ENCODE results near the gene ADGRA1.

Gene ADGRA1

GRCh38 chr10:133056651-133057178, 31.0 kb upstream of the ADGRA1 start:
- no peak for DNase-seq

DNA sequence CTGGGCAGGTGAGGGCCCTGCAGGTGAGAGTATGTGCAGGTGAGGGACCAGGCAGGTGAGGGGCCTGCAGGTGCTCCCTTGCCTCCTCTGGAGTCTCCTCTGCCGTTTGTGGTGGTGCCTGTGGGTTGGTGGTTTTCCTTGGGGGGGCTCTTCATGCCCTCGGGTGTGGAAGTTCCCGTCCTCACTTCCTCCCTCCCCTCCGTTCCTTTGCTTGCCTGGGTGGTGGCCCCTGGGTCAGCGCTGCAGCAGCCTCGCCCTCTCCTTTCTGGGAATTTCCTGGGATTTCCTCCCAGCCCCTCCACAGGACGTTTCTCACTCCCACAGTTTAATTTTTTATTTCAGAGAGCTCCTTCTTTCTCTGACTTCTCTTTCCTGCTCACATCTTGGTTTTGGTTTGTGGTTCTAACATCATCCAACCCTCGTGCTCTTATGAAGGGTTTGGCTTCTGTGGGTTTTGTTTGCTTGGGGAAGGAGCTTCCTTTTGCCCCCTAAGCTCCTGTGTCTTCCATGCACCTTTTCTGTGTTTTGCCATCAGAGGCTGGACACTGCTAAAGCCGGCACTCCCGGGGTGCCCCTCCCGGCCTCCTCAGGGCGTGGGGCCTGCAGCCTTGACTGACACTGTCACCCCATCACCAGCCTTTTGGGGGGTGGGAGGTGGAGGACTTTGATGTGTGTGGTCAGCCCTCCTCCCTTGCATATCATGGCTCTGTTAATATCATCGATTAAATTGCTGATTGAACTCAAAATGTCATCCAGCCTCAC, 29.2 kb upstream of the ADGRA1 start:
- DNase-seq, result no peak

DNA sequence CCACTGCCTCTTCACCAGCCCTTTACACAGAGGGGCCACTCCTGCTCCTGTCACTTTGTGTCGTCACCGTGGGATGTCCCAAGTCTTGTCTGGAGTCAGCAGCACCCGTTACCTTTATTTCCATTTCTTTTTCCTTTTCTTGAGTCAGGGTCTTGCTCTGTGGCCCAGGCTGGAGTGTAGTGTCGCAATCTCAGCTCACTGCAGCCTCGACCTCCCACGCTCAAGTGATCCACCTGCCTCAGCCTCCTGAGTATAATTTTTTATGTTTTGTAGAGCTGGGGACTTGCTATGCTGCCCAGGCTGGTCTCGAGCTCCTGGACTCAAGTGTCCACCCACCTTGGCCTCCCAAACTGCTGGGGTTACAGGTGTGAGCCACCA, 28.6 kb upstream of the ADGRA1 start:
- DNase-seq, result no peak

GRCh38 chr10:133059571-133059970, 28.2 kb upstream of the ADGRA1 start:
- DNase-seq, result no peak

- no peak for DNase-seq
Observed at GRCh38 chr10:133060022-133060421, 27.7 kb upstream of the ADGRA1 start.

DNA sequence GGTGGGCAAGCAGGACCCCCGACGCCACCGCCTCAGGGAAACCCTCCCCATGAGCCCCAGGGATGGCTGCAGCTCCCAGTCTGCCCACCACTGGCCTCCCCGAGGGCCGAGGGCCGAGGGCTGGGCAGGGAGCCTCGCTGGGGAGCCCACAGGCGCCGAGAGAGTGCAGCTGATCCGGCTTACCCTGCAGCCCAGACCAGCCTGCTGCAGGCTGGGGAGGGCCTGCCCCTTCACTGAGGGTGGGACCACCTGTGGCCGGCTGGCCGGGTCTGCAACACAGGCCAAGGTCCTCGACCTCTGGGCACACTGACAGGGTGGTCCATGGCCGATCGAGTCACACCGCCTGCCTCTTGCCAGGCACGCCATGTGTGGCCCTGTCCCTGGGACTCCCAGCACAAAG, 27.3 kb upstream of the ADGRA1 start:
- no peak for DNase-seq

- no peak for DNase-seq
Observed at GRCh38 chr10:133060881-133061280, 26.8 kb upstream of the ADGRA1 start.

- no peak for DNase-seq
Observed at GRCh38 chr10:133061296-133062038, 26.3 kb upstream of the ADGRA1 start.

- DNase-seq, result no peak
Observed at GRCh38 chr10:133062085-133062484, 25.6 kb upstream of the ADGRA1 start.

GRCh38 chr10:133062635-133063034, 25.1 kb upstream of the ADGRA1 start:
- DNase-seq, result no peak

GRCh38 chr10:133067149-133068105, 20.3 kb upstream of the ADGRA1 start:
- no peak for DNase-seq

DNA sequence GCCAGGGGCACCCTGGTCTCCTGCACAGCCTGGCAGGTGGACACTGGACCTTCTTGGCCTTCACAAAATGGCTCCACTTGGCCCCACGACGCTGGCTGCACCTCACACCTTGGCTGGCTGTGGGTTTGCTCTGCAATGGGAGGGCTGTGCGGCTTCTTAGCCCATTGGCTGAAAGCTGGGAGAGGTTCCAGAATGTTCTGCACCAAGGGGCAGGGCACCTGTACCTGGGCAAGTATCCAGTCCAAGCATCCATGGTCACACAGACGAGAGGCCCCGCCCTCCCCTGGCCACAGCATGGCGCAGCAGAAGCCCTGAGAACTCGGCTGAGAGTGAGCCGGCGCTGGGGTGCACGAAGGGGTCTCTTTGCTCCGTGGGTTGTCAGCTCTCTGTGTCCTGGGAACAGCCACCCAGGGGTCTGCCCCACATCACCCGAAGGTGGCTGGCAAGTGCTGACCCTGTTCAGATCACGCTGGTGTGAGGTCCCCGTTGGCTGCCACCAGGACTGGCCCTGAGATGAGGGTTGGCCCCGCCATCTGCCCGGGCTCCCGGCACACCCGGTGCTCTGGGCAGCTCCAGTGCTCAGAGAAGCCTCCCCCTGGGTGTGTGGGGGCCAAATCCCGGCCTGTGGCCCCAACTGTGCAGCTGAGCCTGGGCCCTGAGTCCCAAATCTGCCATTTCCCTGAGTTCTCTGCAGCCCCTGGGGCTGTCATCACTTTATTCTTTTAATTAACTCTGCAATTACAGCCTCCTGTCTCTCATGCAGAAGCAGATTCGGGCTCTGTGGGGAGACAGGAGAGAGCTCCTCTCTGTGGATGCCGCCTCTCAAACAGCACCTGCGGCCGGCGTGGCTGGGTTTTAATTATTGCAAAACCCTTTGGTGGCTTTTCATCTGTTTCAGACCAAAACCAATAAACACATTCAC, 19.4 kb upstream of the ADGRA1 start:
- DNase-seq, result no peak

DNA sequence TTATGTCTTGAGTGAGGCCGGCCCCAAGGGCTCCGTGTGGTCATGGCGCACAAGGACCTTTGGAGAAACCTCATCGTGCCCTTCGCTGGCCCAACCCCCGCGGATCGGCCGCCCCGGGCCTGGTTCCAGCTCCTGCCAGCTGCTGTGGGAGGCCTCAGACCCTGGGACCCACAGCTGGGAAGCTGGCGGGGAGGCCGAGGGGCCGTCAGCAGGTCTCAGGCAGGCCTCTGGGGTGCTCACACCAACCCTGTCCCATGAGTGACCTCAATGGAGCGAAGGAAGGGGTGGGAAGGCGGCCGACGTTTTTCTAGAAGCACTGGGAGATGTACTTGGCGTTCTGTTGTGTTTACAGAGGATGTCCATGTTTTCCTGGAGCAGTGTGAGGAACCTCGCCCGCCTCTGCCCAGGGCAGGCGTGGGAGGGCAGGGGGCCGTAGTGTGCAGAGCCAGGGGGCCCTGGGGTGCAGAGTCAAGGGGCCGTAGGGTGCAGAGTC, 18.6 kb upstream of the ADGRA1 start:
- no peak for DNase-seq

GRCh38 chr10:133070405-133070804, 17.3 kb upstream of the ADGRA1 start:
- no peak for DNase-seq

GRCh38 chr10:133070810-133071209, 16.9 kb upstream of the ADGRA1 start:
- no peak for DNase-seq

- DNase-seq, result no peak
Observed at GRCh38 chr10:133071733-133072132, 16.0 kb upstream of the ADGRA1 start.

- DNase-seq, result no peak
Observed at GRCh38 chr10:133072196-133072595, 15.5 kb upstream of the ADGRA1 start.

- DNase-seq, result no peak
Observed at GRCh38 chr10:133072720-133073390, 14.9 kb upstream of the ADGRA1 start.

DNA sequence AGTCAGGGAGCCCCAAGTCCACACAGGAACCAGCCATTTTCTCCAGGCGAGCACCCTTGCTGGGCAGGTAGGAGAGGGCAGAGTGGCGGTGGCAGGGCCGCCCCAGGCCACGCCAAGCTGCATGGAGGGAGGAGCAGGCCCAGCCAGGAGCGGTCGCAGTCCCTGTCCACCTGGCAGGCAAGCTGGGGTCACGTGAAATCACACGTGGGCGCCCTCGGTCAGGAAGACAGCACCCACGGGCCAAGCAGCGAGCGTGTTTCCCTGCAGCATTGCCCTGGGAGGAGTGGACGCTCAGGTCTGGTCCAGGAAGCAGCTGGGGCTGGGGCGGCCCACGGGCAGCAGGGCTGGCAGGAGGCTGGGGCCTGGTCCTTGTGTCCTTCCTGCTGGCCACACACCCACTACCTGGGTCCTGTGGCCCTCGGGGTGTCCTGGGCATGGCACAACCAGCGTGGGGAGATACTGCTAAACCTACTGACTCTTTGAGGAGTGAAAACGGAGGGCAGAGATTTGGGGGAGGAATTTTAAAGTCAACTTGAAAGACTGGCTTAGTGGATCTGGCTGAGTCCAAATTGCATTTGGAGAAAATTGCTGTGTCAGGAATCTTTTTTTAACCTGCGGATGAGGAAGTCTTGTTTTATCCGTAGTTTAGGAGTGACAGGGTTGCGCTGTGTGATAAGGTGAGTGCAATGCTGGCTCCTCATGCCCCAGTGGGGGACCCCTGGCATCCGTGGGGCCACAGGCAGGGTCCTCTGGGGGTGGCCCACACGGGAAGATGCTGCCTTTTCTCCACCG, 12.2 kb upstream of the ADGRA1 start:
- DNase-seq, result no peak

All from kidney glomerular epithelial cell (primary cell).